Medulla oblongata (tissue), 1 donor: ENCODE data around the gene KIF14.
"Not testable (repeated sequence)": the region's sequence is repeated elsewhere in the genome, so short reads cannot be mapped to it uniquely, and the experiment has no call there.

ENCODE experiments used
- DNase-seq: peaks from one replicate; pipeline ENCODE4 v3.0.0-alpha.2; 2015; ENCODE audit errors: extremely low spot score

The KIF14 gene

DNA sequence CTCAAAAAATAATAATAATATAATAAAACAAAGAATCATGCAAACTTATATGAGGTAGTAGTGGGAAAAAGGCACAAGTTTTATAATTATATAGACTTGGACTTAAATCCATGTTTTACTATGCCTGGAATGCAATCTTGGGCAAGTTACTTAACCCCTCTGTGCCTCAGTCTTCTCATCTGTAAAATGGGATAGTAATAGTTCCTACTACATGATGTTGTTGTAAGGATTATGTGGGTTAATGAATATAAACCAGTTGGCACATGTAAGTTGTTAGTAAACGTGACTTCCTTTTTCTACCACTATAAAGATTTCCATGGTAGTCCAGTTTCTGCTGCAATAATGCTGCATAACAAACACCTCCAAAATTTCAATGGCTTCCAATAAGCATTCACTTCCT is 10.8 kb upstream of the KIF14 start:
- DNase-seq = no peak

DNA sequence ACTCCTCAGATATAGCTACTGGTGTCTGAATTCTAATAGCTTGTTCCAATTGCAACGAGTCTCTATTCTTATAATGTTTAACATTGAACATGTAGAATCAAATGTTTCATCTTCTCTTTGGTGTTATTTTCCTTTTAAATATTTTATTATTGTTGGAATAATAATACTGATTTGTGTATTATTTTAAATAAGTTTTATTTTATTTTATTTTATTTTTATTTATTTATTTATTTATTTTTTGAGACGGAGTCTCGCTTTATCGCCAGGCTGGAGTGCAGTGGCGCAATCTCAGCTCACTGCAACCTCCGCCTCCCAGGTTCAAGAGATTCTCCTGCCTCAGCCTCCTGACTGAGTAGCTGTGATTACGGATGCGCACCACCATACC is 10.0 kb upstream of the KIF14 start:
- DNase-seq = not testable (repeated sequence)

DNA sequence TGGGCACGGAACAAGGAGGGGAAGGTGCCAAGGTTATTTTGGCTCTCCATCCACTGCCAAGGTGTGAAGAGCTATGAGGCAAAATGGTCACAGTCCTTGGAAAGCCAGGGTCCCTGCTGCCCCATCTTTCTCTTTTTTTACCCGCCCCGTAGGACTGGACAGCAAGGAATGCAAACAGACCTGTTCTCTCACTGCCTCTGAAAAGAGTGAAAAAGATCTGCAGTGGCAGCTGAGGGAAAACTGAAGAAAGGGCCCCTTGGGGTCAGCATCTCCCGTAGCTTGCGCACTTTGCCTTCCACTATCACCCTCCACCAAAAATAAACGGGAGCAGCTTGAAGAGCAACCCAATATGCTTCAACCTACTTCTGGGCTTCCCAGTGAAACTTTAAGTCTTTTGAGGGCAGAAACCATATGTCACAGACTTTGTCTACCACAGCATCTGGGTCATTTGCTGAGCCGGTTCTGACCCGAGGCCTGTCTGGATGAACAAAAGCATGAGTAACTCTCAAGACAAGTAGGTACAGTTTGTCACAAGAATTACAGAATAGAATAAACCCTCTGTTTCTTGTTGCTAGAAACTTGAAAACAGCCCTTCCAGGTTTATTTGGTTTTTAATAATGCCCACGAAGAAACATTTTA is 9.4 kb upstream of the KIF14 start:
- no peak for DNase-seq

- no peak for DNase-seq
These were observed 7.8 kb upstream of the KIF14 start for GRCh38 chr1:200628223-200628881.

DNA sequence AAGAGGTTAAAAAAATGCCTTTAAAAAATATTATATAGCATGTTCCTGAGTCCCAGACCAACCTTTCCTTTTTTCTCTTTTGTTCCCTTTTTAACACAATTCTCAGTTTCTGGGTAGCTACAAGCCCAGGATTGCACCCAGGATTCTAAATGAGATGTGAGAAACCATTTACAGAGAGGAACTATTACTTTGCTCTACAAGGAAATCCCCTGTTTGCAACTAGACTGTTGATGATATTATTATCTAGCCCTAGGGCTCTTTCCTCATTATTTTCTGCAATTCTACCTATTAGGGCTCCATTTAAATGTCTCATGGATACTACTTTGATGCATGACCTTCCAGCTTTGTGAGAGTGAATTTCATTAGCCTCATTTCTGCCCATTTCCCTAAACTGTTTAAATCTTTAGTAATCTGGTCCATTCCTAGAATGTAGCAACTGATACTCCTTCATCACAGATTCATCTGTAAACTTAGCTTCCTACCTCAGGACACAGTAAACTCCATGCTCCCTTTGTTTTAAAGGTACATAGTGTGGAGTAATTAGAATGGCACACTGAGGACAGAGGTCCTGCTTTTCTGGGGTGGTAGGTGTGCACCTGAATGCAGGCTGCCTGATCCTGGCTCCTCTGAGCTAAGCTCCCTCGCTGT is 7.1 kb upstream of the KIF14 start:
- no peak for DNase-seq

- no peak for DNase-seq
These were observed 6.4 kb upstream of the KIF14 start for GRCh38 chr1:200626853-200627534.

DNA sequence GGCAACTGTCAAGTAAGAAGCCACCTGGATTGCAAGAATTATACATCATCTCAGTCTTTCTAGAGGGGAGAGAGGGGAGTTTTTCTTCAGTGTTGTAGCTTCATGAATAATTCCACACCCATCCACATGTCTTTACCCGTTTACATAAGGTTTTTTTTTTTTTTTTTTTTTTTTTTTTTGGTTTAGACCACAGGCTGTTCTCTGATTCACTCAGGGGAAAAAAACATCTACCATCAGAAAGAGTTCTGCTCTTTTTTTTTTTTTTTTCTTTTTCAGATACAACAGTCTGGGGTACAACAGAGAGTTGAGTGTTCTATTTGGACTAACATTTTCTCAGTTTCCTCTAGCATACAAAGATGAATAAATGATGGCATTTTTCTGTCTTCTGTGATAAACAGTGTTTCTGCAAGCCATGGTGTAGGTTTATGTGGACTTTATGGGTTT is 4.9 kb upstream of the KIF14 start:
- DNase-seq = no peak

GRCh38 chr1:200624679-200625335 is 4.3 kb upstream of the KIF14 start:
- DNase-seq = no peak

DNA sequence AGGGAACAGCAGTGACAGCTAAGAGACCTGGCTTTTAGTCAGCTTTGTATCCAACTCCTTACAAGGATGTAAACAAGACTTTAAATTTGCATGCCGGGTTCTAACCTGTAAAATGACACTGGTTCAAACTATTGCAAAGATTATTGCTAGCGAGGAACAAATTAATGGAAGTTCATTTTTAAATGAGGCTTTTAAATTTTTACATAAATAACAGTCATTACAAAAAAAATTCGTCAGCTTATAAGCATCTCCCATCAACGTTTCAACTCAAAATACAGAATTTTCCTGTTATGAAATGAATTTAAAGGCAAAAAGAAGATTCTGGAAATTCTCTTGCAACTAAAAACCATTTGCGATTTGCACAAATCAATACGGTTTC is 668 bp downstream of the KIF14 start:
- no peak for DNase-seq

- no peak for DNase-seq
These were observed 9.7 kb downstream of the KIF14 start for GRCh38 chr1:200610846-200611245.

- no peak for DNase-seq
These were observed 17.9 kb downstream of the KIF14 start for GRCh38 chr1:200602632-200603031.

GRCh38 chr1:200590001-200590400 is 30.6 kb downstream of the KIF14 start:
- DNase-seq = no peak

- DNase-seq = no peak
These were observed 31.9 kb downstream of the KIF14 start for GRCh38 chr1:200588698-200589097.

DNA sequence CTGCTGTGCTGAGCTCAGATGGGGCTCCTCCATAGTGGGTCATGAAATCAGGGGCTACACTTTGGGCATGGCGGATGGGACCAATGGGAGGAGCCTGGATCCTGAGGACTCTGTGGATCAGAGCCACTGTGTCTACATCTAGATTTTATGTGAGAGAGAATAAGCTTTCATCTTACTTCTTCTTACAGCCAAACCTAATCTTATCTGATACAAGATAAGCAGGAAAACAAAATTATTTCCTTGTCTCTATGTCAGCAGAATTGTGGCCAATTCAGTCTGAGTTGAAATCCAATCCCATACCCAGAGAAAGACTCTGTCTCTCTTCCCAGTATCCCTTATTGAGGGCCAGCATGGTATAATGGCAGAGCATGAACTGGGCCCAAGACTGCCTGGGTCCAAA is 56.2 kb downstream of the KIF14 start:
- no peak for DNase-seq

DNA sequence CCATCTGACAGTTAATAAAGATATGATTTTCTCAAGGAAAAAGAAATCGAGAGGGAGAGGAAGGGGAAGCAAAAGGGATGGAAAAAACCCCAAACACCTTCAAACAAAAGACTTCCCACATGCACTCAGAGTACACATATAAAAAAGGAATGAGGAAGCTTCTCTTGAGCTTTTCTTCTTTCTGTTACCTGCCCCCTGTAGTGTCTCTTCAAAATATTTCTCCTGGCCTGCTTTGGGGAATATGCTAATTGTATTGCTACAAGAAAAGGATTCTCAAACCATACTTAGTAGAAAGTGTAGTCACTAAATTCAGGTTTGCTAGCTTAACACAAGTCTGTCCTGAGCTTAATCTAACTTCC is 58.7 kb downstream of the KIF14 start:
- no peak for DNase-seq

DNA sequence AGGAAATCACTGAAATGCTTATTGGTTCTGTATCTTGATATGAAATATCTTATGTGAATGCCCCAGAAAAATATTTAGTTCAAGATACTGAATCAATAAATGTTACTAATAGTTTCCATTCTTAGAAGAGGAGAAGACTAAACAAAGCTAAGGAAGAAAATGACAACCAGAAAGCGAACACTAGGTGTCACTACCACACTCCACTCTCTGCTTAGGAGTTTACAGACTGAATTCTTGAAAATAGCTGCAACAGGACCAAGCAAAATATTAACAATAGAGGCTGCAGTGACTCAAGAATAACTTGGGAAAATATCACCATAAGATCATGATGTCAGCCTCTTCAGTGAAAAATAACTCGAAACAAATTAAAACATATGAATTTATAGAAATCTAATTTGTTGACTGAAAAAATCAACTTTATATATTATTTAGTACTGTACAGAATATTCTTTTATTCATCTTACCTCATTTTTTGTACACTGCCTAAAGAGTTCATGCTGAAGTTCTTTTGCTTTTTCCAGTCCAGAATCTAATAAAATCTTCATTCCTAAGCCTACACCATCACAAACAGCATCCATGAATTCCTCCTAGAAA is 61.6 kb downstream of the KIF14 start:
- peak; percentile 67 for DNase-seq

GRCh38 chr1:200556002-200556401 is 64.5 kb downstream of the KIF14 start:
- DNase-seq = no peak

- DNase-seq = not testable (repeated sequence)
These were observed 67.8 kb downstream of the KIF14 start for GRCh38 chr1:200552737-200553136.

DNA sequence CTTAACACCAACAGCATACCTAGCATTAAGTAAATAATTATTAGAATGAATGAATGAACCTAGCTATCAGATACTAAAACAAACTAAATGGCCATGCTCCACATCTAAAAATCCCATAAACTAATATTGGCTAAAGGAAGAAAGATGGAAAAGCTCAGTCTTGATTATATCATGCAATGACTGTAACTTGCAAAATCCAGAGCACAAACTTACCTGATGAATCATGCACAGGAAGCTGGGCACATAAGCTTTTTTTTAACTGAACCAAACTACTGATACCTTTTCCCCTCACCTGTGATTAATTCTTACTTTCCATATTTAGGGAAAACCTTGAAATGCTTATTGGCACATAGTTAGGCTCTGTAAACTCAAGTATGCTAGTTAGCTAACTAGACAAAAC is 70.2 kb downstream of the KIF14 start:
- no peak for DNase-seq

- no peak for DNase-seq
These were observed 73.2 kb downstream of the KIF14 start for GRCh38 chr1:200547386-200547785.

- no peak for DNase-seq
These were observed 74.0 kb downstream of the KIF14 start for GRCh38 chr1:200546577-200546976.

GRCh38 chr1:200542162-200542561 is 78.4 kb downstream of the KIF14 start:
- DNase-seq = no peak
